Stimulated activated CD4-positive, alpha-beta T cell treated with anti-CD3 and anti-CD28 coated beads, Interleukin-2, amount 100 ng/mL, for 4 hours (primary cell): Measurements from ENCODE around the gene KRTAP1-4.
"Not testable (repeated sequence)": the region's sequence is repeated elsewhere in the genome, so short reads cannot be mapped to it uniquely, and the experiment has no call there.

Experiments used
- DNase-seq: peaks from one replicate; pipeline ENCODE4 v3.0.0-alpha.2; 2020; ENCODE audit warnings: low read depth

The KRTAP1-4 gene

GRCh38 chr17:41029633-41030245 is at the start of gene KRTAP1-4:
Gene KRTAP1-4 (minus strand): TSS chr17:41030195. CDS start chr17:41030078, 117 bp downstream.
- no peak for DNase-seq

DNA sequence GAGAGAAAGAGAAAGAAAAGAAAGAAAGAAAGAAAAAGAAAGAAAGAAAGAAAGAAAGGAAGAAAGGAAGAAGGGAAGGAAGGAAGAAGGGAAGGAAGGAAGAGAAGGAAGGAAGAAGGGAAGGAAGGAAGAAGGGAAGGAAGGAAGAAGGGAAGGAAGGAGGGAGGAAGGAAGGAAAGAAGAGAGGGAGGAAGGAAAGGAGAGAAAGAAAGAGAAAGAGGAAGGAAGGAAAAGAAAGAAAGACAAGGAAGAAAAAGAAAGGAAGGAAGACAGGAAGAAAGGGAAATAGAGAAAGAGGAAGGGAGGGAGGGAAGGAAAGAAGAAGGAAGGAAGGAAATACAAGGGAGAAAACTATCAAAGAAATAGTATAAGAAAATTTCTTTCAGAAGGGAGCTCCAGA is 46.8 kb upstream of the KRTAP1-4 start:
- no peak for DNase-seq

- no peak for DNase-seq
These were observed 43.7 kb upstream of the KRTAP1-4 start for GRCh38 chr17:41073676-41074075.

- no peak for DNase-seq
These were observed 41.8 kb upstream of the KRTAP1-4 start for GRCh38 chr17:41071606-41072360.

GRCh38 chr17:41069031-41069430 is 39.0 kb upstream of the KRTAP1-4 start:
- DNase-seq, result no peak

DNA sequence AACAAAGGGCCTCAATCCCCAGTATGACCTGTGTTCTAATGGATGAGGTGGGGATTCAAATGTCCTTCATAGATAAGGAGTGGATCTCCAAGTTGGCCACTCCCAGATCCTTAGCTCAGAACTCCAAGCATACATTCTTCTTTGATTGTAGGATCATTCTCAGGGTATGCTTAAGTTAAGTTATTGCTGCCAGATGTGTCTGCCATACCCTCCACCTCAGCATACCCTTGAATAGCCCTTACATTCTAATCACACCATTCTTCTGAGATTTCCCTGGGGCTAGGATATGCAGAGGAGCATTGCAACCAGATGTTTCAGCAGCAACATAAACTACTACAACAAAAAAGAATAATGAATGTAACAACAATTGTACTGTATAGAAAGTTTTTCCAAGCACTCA is 37.3 kb upstream of the KRTAP1-4 start:
- no peak for DNase-seq

GRCh38 chr17:41065829-41066624 is 36.0 kb upstream of the KRTAP1-4 start, which contains the start of gene KRTAP2-4:
Gene KRTAP2-4 (minus strand): TSS chr17:41065879. CDS start chr17:41065845, 34 bp downstream.
- no peak for DNase-seq

- DNase-seq, result not testable (repeated sequence)
These were observed 35.2 kb upstream of the KRTAP1-4 start for GRCh38 chr17:41065016-41065689.

DNA sequence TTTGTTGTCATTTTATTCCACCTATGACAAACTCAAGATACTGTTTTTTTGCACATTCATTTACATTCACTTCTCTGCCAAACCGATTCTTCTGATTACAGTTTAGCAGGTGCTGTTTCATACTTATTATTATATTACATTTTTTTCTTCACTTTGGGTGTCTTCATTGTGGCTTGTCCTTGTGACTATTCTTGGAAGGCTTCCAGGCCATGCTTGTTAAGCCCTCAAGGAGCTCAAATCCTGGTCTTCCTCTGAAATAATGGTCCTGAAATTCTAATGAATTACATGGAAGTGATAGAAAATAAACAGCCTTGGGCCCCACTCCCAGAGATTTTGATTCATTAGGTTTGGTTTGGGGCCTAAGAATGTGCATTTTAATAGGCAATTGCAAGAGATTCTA is 34.3 kb upstream of the KRTAP1-4 start:
- DNase-seq, result no peak

DNA sequence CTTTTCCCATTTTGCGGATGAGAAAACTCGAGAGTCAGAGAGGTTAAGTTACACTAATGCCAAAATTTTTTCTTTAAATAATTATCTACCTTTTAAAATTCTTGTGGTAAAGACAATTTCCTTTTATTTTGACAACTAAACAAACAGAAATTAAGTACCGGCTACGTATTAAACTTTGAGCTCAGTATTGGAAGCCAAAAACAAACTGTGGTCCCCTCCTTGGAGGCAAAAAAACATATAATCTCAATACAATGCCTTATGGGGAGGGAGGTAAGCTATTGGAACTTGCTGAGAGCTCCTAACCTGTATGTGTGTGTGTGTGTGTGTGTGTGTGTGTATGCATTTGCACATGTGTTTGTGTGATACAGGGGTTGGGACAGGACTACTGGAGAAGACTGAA is 33.5 kb upstream of the KRTAP1-4 start:
- DNase-seq, result no peak

GRCh38 chr17:41061964-41062363 is 32.0 kb upstream of the KRTAP1-4 start:
- no peak for DNase-seq

- no peak for DNase-seq
These were observed 30.1 kb upstream of the KRTAP1-4 start, which contains the start of gene KRTAP2-3 for GRCh38 chr17:41060052-41060604. Gene KRTAP2-3 (minus strand): TSS chr17:41060114. CDS start chr17:41060050, 64 bp downstream.

- not testable (repeated sequence) for DNase-seq
These were observed 29.5 kb upstream of the KRTAP1-4 start for GRCh38 chr17:41059276-41060051.

DNA sequence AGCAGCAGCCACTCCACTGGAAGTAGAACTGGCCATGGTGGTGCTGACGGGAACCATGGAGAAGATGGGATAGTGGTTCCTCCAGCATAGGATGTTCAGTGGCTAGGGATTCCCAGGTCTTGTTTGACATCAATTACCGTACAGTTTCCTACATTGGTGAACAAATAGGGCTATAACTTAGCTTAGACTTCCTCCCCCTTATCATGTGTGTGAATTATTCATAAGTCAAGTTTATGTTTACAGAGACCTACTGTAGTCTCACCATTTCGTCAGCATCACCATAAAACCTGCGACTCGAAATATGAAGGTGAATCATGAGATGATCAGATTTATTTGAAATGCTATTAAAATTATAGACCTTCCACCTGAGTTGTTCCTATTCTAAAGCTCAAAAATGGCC is 28.7 kb upstream of the KRTAP1-4 start:
- no peak for DNase-seq

DNA sequence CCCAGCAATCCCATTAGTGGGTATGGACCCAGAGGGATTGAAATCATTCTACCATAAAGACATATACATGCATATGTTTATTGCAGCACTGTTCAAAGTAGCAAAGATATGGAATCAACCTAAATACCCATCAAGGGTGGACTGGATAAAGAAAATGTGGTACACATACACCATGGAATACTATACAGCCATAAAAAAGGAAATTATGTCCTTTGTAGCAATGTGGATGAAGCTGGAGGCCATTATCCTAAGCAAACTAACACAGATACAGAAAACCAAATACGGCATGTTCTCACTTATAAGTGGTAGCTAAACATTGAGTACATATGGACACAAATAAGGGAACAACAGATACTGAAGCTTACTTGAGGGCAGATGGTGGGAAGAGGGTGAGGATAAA is 27.6 kb upstream of the KRTAP1-4 start:
- DNase-seq, result no peak

DNA sequence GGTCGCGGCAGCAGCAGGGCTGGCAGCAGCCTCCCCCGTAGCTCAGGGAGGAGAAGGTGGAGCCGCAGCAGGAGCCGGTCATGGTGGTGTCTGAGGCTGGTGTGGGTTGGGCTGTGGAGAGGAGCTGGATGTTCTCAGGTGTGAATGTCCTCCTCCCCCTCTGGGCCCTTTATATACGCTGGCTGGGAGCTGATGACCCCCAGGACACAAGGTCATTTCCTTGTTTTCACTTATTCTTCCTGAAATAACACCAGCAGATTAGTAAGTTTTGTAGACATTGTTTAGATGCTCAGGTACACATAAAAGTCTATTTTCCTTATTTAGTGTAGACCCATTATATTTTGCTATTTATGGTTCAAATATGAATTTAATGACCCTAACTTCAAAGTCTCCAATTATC is 25.1 kb upstream of the KRTAP1-4 start, which contains the start of gene KRTAP2-2:
Gene KRTAP2-2, minus strand, starts transcription at position 101 of the 400 bp plus-strand sequence. Its CDS starts 19 bp downstream, at position 82.
- DNase-seq, result not testable (repeated sequence)

DNA sequence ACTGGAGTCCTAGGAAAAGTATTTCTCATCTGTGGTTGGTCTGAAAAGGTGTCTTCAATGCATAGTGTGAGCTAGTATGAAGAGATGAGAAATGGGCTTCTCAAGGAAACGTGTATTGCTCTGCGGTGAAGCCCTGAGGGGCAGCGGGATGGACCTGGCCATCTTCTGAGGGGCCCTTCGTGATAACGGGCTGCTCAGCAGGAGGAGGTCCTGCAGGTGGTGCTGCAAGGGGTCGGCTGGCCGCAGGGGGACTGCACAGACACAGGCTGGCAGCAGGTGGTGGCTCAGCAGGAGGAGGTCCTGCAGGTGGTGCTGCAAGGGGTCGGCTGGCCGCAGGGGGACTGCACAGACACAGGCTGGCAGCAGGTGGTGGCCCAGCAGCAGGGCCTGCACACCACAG is 24.6 kb upstream of the KRTAP1-4 start:
- DNase-seq, result not testable (repeated sequence)

- no peak for DNase-seq
These were observed 24.0 kb upstream of the KRTAP1-4 start for GRCh38 chr17:41054025-41054424.

GRCh38 chr17:41052566-41052965 is 22.6 kb upstream of the KRTAP1-4 start:
- no peak for DNase-seq

DNA sequence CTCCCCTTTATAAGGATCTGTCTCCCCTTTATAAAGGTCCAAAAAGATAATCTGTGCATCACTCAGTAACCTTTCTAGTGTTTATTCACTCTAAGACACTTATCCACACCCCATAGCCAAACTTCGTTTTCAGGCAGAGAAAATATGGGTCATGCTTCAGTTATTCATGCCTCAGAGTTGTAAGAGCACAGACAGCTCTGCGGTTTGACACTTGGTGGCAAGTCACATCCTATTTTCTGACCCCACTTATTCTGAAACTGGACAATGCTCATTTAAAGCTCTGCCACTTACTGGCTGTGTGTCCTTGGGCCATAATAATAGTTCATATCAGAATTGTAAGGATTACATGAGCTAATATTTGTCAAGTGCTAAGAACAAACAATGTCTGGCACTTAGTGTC is 19.1 kb upstream of the KRTAP1-4 start:
- DNase-seq, result no peak

- no peak for DNase-seq
These were observed 18.4 kb upstream of the KRTAP1-4 start for GRCh38 chr17:41048441-41048840.
